CD4-positive, alpha-beta T cell treated with Interferon gamma for 1 hour (primary cell): ENCODE data around the gene JAKMIP3.

Experiments
- DNase-seq: peaks from one replicate; pipeline ENCODE4 v3.0.0-alpha.2; 2020

The JAKMIP3 gene

GRCh38 chr10:132065491-132066105 lies at the start of gene JAKMIP3:
Gene JAKMIP3 (plus strand): TSS chr10:132065946. CDS start chr10:132104809, 38,863 bp downstream.
- DNase-seq, result no peak

GRCh38 chr10:132016514-132016913 lies 49.2 kb upstream of the JAKMIP3 start:
- DNase-seq, result no peak

GRCh38 chr10:132018446-132018845 lies 47.3 kb upstream of the JAKMIP3 start:
- no peak for DNase-seq

GRCh38 chr10:132019366-132019765 lies 46.4 kb upstream of the JAKMIP3 start:
- no peak for DNase-seq

DNA sequence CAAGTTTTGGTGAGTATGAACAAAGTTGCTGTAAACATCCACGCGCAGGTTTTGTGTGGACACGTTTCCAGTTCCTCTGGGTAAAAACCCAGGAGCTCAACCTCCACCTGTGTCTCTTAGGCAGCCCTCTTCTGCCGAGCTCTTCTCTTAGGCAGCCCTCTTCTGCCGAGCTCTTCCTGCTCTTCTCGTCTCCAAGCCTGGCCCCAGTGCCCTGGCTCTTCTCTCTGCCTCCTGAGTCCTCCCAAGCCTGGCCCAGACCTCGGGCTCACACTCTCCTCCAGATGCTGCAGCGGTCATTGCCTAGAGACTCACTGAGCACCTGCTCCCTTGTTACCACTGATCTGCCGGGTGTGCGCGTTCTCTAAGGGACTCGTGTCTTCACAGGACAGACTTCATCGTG lies 45.3 kb upstream of the JAKMIP3 start:
- no peak for DNase-seq

GRCh38 chr10:132021046-132021445 lies 44.7 kb upstream of the JAKMIP3 start:
- DNase-seq, result no peak

GRCh38 chr10:132021504-132022143 lies 44.1 kb upstream of the JAKMIP3 start:
- DNase-seq, result no peak

- no peak for DNase-seq
These were observed 43.5 kb upstream of the JAKMIP3 start for GRCh38 chr10:132022241-132022640.

DNA sequence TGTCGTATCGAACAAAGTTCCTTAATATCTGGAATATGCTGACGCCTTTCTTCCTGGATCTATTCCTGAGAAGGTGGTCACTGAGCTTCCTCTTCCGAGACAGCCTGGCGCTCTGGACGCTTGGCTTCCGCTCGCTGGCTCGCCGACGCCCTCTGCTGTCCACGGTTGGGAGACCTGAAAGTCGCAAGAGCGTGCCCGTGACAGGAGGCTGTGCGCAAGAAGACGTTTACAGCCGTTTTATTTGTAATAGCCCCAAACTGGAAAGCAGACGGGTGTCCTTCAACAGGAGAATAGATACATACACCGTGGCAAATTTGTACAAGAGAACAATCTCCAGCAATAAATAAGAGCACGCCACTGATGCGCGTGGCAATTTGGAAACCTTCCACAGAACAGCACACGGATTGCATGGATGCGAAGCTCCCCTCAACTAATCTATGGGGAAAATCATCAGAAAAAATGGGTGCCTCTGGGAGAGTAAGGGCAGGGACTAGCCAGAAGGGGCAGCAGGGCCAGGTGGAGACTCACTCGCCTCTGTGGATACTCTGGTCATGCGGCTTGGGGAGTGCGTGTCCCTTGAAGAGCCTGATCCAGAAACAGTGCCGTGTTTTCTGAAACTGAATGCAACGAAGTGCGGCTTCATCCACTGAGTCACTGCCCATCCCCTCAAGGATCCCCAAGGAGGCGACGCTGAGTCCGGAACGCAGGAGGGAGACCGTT lies 42.5 kb upstream of the JAKMIP3 start:
- peak; percentile 63 for DNase-seq

- no peak for DNase-seq
These were observed 38.2 kb upstream of the JAKMIP3 start for GRCh38 chr10:132027423-132027983.

- no peak for DNase-seq
These were observed 37.0 kb upstream of the JAKMIP3 start for GRCh38 chr10:132028706-132029105.

DNA sequence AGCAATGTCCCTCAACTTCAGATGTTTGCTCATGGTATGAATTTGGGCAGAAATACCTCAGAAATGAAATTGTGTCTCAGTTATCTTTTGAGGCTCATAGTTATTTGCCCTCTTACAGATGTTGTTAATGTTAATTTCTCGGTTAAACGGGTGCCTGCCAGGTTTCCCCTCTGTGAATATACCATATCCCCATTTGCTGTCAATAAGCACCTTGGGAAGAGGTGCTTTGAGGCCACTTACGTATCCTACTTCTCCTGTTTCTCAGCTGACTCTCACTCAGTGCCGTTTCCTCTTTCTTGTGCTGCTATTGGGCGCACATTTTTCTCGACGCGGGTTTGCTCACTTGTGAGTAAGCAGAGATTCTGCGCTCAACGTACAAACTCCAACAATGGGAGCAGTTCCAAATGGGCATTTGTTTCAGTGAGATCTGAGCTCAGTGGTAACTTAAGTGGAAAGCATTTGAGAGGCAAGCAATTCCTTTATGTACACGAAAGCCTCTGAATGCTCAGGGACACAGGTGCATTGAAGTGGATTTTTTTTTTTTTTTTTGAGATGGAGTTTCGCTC lies 34.8 kb upstream of the JAKMIP3 start:
- no peak for DNase-seq

DNA sequence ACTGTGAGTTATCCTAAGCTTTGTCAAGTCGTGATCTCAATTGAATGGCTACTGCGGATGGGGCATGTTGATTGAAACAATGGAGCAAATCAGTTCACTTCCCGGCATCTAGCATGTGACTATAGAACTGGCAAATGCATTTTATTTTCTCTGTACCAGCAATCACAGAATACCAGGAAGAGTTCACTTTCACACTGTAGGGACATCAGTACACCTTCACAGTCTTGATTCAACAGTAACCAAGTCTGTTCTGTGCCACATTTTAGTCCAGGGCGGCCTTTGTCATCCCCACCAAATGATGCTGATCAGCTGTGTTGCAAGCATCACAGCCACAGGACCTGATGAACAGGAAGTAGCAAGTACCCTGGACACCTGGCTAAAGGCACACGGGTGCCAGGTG lies 32.1 kb upstream of the JAKMIP3 start:
- DNase-seq, result no peak

GRCh38 chr10:132035476-132035875 lies 30.3 kb upstream of the JAKMIP3 start:
- no peak for DNase-seq

DNA sequence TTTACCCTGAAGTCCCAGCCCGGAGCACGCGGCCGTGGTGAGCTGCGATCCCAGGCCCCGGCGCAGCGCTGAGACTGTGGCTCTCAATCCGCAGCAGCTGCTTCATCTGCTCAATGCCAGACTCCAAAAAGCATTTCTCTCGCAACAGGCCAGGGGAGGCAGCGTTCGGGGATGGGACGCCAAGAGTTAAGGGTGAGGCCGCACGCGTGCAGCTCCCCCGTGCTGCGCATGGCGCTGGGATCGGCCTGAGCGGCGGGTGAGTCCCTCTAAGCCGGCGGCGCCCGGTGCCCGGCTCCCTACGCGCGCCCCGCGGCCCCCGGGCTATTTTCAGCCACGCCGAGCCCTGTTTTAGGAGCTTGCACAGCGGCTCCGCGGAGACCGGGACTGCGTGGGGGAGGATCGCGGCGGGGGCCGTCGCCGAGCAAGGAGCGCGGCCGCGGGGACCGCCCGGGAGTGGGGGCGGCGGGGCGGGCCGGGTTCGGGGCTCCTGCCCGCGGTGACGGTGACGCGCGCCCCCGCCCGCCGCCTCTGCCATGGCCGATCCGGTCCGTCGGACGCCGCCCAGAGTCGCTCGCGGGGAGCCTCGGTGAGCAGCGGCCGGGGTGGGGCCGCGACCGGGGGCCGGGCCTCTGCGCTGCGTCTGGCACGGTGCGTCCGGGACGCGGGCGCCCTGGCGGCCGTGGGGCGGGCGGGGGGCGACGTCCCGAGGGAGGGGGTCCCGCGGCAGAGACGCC lies 29.4 kb upstream of the JAKMIP3 start:
- DNase-seq, result no peak

DNA sequence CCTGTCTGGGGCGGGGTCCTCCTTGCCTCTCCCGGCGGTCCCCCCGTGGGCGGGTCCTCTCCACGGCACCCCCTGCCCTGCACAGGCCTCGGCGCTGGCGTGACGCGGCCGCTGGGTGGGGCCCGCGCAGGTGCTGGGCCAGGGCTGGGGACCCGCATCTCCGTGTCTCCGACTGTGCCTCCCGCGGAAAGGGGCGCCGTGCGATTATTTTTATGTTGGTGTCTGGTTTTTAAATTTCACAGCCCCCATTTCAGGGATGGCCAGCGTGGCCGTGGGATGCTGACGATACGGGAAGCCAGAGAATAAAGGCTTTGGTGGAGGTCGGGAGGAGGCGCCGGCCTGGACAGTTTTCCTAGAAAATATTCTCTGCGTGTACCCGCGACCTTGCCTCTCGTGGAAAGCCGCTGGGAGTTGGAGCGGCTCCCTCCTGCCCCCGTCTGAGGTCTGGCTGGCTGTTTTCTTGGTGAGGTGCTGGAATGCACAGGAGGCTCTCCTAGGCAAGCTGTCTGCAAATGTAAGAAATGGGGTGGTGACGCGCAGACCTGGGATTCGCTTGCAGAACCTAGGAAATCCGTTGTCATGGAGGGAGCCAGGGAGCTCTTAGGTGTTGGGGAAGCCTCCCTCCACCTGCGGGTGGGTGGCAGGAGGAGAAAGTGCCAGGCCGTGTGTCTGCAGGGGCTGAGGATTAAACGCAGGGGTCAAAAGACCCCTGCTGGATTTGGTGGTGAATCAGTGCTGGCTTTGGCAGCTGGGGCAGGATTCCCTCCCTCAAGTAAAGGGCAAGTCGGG lies 28.7 kb upstream of the JAKMIP3 start:
- DNase-seq, result no peak

DNA sequence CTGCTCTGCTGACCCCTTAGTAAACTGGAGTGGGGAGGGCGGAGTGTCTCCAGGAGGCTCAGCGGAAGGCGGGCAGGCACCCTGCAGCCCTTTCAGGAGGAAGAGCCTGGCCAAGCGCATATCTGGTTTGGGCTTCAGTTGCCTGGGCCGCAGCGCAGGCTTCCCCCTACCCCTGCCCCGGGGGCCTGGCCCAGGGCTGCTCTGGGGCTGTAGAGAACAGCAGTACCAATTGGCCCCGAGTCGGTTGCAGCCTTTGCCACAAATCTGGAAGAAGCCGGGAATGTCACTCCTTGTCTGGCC lies 28.1 kb upstream of the JAKMIP3 start:
- DNase-seq, result no peak

- DNase-seq, result no peak
These were observed 26.4 kb upstream of the JAKMIP3 start for GRCh38 chr10:132039371-132039770.

GRCh38 chr10:132040046-132040445 lies 25.7 kb upstream of the JAKMIP3 start:
- no peak for DNase-seq

- DNase-seq, result no peak
These were observed 24.4 kb upstream of the JAKMIP3 start for GRCh38 chr10:132041340-132041739.

DNA sequence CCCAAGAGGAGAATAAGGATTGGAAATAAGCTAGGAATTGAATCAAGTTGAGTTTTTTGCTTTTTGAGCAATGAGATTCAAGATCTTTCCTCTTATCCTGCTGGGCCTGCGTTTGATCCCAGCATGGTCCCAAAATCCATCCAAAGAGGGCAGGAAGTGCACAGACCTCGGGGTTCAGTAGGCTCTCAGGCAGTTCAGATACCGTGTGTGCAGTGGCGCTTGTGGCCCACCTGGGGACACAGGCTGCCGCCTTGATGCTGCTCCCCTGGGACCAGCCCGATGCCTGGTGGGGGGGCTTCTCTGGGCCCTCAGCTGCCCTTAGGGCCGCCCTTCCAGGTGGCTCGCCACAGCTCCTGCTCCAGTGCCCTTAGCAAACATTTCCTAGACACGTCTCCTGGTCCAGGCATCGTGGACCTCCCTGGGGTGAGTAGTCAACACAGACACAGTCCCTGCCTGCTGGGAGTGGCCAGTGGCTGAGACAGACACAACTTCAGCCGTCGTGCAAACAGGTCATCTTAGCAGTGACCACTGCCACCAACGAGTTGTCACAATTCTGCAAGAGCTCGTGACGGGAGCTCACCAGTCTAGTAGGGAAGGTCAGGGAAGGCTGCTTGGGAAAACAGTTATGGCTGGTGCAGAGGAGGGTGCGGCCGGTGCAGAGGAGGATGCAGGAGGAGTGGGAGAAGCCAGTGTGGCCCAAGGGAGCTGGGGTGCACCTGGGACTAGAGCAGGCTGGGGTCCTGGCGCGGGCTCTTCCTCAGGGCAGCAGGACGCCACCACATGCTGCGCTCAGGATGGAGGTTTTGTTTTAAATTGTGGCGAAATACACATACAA lies 21.7 kb upstream of the JAKMIP3 start:
- no peak for DNase-seq
